Measurements from ENCODE around the gene ABHD17C. TPM values are rescaled to one million over a fixed set of nuclear protein-coding genes. Genes with fewer than 3 reads are reported as not detected.

Gene ABHD17C
- polyA plus RNA-seq, 10 donors: 4.5 to 10.8 (median 5.7) TPM

DNA sequence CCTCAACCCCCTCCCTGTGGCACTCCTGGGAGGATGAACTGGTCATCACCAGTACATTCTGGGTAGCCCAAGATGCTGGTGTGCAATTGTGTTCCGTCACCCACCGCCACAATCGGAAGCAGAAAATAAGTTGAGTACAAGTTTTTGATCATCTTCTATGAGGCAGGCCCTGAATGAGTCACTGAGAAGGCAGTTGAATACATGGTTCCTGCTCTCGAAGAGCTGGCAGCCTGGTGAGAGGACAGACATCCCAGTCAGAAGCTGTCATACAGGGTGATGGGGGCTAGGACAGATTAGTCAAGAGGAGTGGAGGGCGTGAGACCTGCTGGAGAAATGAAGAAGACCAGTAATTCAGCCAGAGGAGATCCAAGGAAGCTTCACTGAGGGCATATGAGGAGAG lies 90.2 kb downstream of the ABHD17C start:
- no peak for DNase-seq

DNA sequence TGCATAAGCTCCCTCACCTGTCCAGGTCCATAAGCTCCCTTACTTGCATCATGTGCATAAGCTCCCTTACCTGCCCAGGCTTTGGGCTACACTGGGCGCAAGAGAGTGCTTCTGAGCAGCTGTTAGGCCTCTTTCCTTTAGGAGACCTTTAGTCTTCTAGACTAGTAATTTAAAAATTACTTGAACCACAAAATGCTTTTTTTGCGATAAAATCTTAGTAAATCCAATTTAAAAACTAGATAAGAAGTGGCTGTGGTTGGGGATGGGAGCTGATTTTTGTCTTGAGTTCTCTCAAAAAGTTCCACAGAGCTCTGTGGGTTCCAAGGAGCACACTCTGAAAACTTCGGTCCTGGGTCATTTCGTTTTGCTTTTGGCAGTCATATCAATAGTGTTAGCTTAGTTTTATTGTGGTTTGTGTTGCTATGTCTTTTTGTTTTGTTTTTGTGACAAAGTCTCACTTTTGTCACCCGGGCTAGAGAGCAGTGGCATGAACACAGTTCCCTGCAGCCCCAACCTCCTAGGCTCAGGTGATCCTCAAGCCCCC lies 90.8 kb downstream of the ABHD17C start:
- DNase-seq: no peak

DNA sequence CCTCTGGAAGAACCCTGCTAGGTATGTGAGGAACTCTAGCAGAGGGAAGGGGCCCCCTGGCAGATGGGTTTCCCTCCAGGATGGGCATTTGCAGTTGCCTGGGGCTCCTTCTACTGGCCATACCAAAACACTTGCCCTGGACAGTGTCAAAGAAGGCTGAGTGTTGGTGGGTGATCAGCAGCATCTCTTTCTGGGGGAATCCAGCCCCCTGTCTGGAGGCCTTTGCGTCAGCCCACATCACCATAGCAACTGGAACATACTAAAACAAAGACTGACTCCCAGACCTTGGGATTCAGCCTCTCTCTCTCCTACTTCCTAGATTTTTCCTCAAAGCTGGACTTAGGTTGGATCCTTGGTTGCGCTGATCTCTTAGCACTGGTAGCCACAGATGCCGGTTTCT lies 92.2 kb downstream of the ABHD17C start:
- no peak for DNase-seq

DNA sequence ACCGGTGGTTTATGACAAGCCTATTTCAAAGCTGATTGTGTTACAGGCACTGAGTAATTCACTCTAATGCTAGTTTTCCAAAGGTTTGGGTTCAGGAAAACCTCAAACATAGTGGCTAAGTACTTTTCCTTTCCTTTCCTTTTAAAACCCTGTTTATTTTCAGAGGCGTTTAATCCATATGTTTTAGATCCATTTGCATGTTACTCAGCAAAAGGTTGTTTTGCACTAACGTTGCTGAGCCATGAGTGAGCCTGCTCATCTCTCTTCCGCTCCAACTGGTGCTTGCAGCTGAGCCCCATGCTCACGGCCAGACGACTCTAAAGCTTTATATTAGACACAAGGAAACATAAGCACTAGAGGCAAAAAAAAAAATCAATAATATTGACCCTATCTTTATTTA lies 93.4 kb downstream of the ABHD17C start:
- peak in 1 of 3 donors; percentile 39 for DNase-seq

DNA sequence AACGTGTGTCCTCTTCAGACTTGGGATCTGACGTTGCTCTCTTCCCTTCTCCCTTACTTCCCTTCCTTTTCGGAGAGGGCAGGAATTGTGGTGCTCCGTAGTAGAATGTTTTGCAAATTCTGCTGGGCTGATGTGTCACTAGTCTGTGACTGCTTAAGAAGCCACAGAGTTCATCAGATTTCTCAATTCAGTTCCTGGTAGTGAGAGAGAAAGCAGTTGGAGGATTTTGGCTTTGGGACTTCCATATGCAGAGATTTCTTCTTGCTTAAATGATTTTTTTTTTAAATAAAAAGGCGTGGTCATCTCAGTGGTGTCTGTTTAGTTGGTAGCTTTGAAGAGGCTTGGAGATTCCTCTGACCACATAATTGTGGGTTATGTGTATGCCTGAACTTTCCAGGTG lies 94.2 kb downstream of the ABHD17C start:
- no peak for DNase-seq

DNA sequence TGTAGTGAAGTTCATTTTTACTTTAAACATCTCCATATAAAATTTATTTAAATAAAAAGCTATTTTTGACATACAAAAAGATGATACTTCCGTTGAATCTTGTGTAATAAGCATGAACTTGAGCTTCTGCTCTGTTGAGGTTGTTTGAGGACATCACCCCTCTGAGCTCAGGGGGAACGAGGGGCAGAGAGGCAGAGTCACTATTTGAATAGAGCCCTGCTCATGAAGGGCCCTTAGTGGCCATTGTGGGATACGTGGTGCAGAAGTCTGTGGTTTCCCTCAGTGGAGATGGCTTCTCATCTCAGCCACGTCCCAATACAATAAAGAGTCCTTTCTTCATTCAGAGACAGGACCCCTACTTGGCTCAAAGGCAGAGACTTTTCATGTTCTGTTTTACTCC lies 94.7 kb downstream of the ABHD17C start:
- no peak for DNase-seq

DNA sequence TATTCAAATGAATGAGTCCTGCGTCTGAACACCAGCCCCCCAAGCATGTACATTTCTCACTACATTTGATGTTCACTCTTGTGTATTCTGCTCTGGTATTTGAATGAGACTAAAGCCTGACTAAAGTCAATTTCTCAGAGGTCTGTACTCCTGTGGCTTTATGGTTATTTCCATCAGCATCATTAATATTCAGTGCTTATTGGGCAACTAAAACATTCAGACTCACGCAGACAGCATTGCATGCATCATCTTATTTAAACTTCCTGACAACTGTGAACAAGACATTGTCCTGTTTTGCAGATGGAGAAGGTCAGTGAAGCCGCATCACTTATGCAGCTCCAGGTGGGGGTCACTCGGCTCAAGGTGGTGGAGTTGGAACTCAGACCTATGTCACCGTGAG lies 95.1 kb downstream of the ABHD17C start:
- DNase-seq: no peak

DNA sequence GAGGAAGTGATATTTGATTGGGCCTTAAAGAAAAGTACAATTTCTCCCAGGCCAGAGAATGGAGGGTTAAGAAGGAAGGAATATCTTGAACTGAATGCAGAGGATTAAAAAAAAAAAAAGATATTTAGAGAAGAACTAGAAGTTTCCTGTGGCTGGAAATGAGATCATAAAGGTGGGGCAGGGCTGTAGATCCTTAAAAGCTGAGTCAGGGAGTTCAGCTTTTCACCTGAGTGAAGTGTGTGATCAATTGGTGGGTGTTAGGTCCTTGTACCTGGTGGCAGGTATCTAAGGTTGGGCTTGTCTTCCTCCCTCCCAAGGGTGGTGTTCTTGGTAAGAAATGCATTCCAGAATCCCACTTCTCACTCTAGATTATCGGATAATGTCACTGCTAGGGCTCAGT lies 95.9 kb downstream of the ABHD17C start:
- DNase-seq: no peak

DNA sequence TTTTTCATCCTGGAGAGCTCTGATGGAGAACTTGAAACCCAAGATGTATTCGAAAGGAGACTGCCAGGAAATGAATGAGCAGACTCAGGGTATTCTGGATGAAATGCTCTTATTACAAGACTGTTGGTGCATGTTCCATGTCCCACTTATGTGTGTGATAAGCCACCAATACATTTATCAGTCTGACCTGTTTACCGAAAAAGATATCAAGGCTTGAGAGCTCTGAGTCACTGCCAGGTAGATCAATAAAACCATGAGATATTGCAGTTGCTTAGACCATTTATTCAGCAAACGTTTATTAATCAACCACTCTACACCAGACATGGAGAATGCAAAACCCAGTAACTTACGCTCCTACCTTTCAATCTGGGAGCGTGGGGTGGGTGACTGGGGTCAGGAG lies 101.3 kb downstream of the ABHD17C start:
- no peak for DNase-seq

DNA sequence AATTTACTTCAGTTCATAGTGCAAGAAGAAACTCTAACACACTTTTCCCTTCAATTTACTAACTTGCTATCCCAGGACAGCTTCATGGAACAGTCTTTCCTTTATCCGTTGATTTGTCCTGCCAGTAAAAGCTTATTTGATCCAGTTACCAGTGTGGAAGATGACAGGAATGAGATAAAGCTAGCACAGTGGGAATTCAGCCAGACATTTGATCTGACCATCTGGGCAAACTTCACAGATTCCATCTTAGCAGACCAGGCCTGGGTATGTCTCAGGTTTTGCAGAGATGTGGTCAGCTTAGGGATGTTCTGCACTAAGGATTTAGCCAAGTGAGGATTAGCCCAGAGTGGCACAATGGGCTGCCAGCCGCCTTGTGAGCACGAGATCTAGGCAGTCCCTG lies 103.8 kb downstream of the ABHD17C start:
- DNase-seq: no peak

DNA sequence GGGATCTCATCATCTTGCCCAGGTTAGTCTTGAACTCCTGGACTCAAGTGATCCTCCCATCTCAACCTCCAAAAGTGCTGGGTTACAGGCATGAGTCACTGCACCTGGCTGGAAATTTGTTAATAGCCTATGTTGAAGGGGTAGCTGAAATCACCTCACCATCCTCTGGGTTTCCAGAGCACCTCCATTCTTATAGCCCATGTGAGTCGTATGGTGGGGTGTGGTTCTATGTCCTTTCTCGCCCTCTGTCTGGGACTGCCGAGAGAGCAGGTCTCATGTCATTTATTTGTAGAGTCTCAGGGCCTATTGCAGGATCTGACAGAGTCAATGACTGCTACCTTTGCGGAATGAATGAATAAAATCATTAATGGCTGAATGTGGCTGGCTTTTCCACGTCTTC lies 105.0 kb downstream of the ABHD17C start:
- DNase-seq: no peak

DNA sequence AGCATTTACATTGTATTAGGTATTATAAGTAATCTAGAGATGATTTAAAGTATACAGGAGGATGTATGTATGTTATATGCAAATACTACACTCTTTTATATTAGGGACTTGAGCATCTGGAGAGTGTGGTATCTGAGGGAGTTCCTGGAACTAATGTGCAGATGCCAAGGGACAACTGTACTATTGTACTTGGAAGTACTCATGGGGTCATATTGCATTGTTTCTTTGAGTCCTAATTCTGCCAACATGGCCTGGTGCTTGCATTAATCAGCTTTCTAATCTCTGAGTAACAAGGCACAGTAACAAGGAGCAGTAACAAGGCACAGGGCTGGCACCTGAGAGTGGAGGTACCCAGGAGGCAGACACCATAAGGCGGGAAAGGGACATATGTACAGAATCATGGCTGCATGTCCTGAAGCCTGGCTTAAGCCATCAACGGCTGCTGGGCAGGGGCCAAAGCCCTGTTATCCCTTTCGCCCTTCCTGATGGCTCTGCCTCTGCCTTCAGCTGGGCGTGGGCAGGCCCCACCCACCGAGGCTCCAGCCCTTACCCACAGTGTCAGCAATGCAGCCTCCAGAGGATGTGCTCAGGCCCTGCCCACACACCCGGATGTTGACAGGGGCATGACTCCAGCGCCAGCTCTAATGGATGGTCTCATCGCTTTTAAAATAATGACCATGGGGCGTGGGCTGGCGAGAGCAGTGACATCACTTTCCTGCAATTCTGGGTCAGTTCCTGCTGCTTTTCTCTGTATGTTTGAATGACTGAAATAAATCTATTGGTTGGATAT lies 107.0 kb downstream of the ABHD17C start:
- DNase-seq: peak in 1 of 3 donors; percentile 30

DNA sequence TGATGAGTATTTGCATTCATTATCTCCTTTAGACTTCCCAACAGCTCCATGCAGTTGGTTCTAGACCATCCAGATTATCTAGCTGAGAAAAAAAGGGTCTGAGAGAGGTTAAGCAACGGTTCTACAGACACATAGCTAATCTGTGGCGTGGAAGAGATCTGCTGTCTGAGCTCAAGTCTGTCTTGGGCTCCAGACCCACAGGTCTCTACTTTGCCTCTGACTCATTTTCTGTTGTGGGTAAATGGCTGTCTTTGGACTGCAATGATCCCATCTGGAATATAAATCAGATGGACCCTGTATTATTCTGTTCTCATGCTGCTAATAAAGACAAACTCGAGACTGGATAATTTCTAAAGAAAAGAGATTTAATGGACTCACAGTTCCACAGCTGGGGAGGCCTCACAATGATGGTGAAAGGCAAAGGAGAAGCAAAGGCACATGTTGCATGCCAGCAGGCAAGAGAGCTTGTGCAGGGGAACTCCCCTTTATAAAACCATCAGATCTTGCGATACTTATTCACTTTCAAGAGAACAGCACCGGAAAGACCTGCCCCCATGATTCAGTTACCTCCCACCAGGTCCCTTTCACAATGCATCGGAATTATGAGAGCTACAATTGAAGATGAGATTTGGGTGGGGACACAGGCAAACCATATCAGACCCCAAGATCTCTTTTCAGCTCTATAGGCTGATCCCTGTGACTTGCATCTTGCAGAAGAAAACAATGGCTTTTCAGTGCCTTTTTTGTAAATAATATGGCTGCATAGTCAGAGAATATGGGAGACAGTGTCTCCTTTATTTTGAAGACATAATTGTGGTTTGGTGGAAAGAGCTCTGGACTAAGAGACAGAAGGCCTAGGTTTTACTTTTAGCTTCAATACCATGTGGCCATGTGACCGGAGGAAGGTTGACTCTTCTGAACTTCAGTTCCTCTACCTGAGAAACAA lies 108.7 kb downstream of the ABHD17C start:
- no peak for DNase-seq

DNA sequence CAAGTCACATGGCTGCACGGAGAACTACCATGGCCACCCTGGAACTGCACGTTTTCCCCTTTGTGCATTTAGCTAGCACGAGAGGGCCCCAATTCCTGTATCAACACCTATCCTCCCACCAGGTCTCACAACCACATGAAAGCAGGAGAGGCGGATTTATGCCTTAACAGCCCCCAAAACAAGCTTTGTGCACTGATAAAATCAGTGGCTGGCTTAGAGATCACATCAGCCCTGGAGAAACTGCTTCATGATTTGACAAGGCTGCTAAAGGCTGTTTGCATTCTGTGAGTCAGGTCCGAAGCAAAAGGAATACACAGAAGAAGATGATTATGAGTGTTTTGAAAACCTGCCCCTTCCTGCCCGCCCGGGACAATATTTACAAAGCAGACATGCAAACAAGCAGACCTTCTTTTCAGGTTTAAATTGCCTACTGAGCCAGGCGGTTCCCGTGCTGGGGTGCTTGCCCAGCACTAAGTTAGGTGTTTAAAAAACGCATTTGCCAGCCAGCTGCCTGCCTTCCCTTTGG lies 109.9 kb downstream of the ABHD17C start:
- DNase-seq: no peak

Other genes with a start within 250 kb of the ABHD17C start
- 1 to 10 TPM in 9 of 10 donors, under 1 TPM in 1; 0.94 to 3.5 (median 2.0) TPM for gene CEMIP, start 84.1 kb downstream of the ABHD17C start, polyA plus RNA-seq (ENCODE audit: insufficient read length in 10 of 10)